Loucy (cell line): ENCODE measurements around the gene SLC39A11.
"Not testable (repeated sequence)": the region's sequence is repeated elsewhere in the genome, so short reads cannot be mapped to it uniquely, and the experiment has no call there.

Source experiments
- CTCF ChIP-seq: fragments of 200-600 bp; sonication (generic); conservative IDR thresholded peaks from 2 replicates; pipeline ENCODE4 v1.5.1; 2014; ENCODE audit warnings: mild to moderate bottlenecking, antibody characterized with exemption, low read length
- EZH2phosphoT487 ChIP-seq: fragments of 200-600 bp; IDR thresholded peaks from 2 replicates; pipeline ENCODE4 v1.6.1; 2018; ENCODE audit warnings: antibody characterized with exemption, mild to moderate bottlenecking, moderate library complexity, borderline replicate concordance

- not testable (repeated sequence) for TF ChIP-seq CTCF, EZH2phosphoT487
Observed at GRCh38 chr17:72826059-72826458, 266.4 kb downstream of the SLC39A11 start.
